T47D (cell line): ENCODE measurements around the gene ANXA7.
"Not testable (repeated sequence)": the region's sequence is repeated elsewhere in the genome, so short reads cannot be mapped to it uniquely, and the experiment has no call there.

ENCODE experiments used
- DNase-seq, 2 experiments: peaks; one replicate each; pipeline versions ENCODE4 v3.0.0 to v3.0.0-alpha.2; 2011 to 2012; ENCODE audit warnings: low read depth in 1 of 2, low spot score in 1 of 2
- JUND ChIP-seq: IDR thresholded peaks from 2 replicates; pipeline ENCODE4 v1.6.1; 2012; ENCODE audit warnings: low read depth
- in situ Hi-C: cut with HindIII; loops from 2 replicates; pipeline ENCODE4 v1.10.0; 2016; ENCODE audit warnings: low sequenced_read_pairs, low pct_unique_long_range_greater_than_20kb

Gene ANXA7

GRCh38 chr10:73357166-73357565, 56.7 kb downstream of the ANXA7 start:
- TF ChIP-seq JUND = no peak
- in situ Hi-C loops = no loop called here
- no peak for DNase-seq

- no peak for TF ChIP-seq JUND
- DNase-seq = no peak
- in situ Hi-C loops = no loop called here
Measured at GRCh38 chr10:73344269-73344668, 69.6 kb downstream of the ANXA7 start.

- TF ChIP-seq JUND = no peak
- no peak for DNase-seq
- in situ Hi-C loops = no loop called here
Measured at GRCh38 chr10:73340121-73340520, 73.7 kb downstream of the ANXA7 start.

GRCh38 chr10:73339436-73339835, 74.4 kb downstream of the ANXA7 start:
- TF ChIP-seq JUND = no peak
- in situ Hi-C loops = no loop called here
- no peak for DNase-seq

GRCh38 chr10:73338801-73339368, 75.0 kb downstream of the ANXA7 start:
- in situ Hi-C loops = no loop called here
- TF ChIP-seq JUND = no peak
- DNase-seq = no peak

- TF ChIP-seq JUND = no peak
- no peak for DNase-seq
- in situ Hi-C loops = no loop called here
Measured at GRCh38 chr10:73333202-73333601, 80.7 kb downstream of the ANXA7 start.

GRCh38 chr10:73332379-73332778, 81.5 kb downstream of the ANXA7 start:
- no peak for DNase-seq
- in situ Hi-C loops = no loop called here
- no peak for TF ChIP-seq JUND

GRCh38 chr10:73328523-73328922, 85.3 kb downstream of the ANXA7 start:
- in situ Hi-C loops, DNase-seq: not testable (repeated sequence)

- DNase-seq, in situ Hi-C loops: not testable (repeated sequence)
Measured at GRCh38 chr10:73325290-73325689, 88.6 kb downstream of the ANXA7 start.
